ENCODE results near the gene OR6B3. TPM values are rescaled to one million over a fixed set of nuclear protein-coding genes. Genes with fewer than 3 reads are reported as not detected.

Gene OR6B3
- total RNA-seq, 1 donor: not detected

Other genes starting within 250 kb of the OR6B3 start
- 96.1 TPM for gene NDUFA10, start 28.2 kb downstream of the OR6B3 start, total RNA-seq
- not detected for gene OR6B2, start 23.1 kb downstream of the OR6B3 start, total RNA-seq
- 66.2 TPM for gene COPS9, start 82.8 kb upstream of the OR6B3 start, total RNA-seq
- gene OTOS, start 87.1 kb upstream of the OR6B3 start, total RNA-seq: not detected